HL-60/S4 treated with phorbol 12-myristate 13-acetate at 8.2 ng/mL for 4 days and 3 days (cell line): ENCODE data around the gene ERVH48-1.
"Not testable (repeated sequence)": the region's sequence is repeated elsewhere in the genome, so short reads cannot be mapped to it uniquely, and the experiment has no call there.

ENCODE experiments used
- in situ Hi-C: fragments of 300-500 bp; cut with MboI; formaldehyde crosslinking; loops from 2 replicates; pipeline ENCODE4 v1.15.0; 2022; ENCODE audit warnings: low sequenced_read_pairs

Gene ERVH48-1

GRCh38 chr21:42908484-42908883 is 16.9 kb downstream of the ERVH48-1 start:
- in situ Hi-C loops = not testable (repeated sequence)

- in situ Hi-C loops = no loop called here
These were observed 19.2 kb downstream of the ERVH48-1 start for GRCh38 chr21:42906233-42906632.

- in situ Hi-C loops = no loop called here
These were observed 20.2 kb downstream of the ERVH48-1 start for GRCh38 chr21:42905195-42905594.

GRCh38 chr21:42903817-42904216 is 21.6 kb downstream of the ERVH48-1 start:
- in situ Hi-C loops = no loop called here

GRCh38 chr21:42900446-42900845 is 25.0 kb downstream of the ERVH48-1 start:
- in situ Hi-C loops = no loop called here

GRCh38 chr21:42892931-42893755 is 32.3 kb downstream of the ERVH48-1 start, which contains the start of gene NDUFV3:
NDUFV3 (plus strand) TSS chr21:42893309; CDS start chr21:42893334, 25 bp downstream.
- in situ Hi-C loops = no loop called here

GRCh38 chr21:42892582-42892930 is 32.9 kb downstream of the ERVH48-1 start:
- in situ Hi-C loops = no loop called here

GRCh38 chr21:42887326-42887725 is 38.1 kb downstream of the ERVH48-1 start:
- in situ Hi-C loops = no loop called here

- in situ Hi-C loops = no loop called here
These were observed 41.5 kb downstream of the ERVH48-1 start for GRCh38 chr21:42883921-42884320.

- in situ Hi-C loops = no loop called here
These were observed 45.1 kb downstream of the ERVH48-1 start for GRCh38 chr21:42880352-42880751.

- in situ Hi-C loops = no loop called here
These were observed 46.2 kb downstream of the ERVH48-1 start, which contains the start of gene WDR4 for GRCh38 chr21:42878993-42879787. WDR4 (minus strand) TSS chr21:42879539; CDS start chr21:42879495, 44 bp downstream.

GRCh38 chr21:42878678-42878992 is 46.8 kb downstream of the ERVH48-1 start:
- in situ Hi-C loops = no loop called here

- in situ Hi-C loops = not testable (repeated sequence)
These were observed 49.6 kb downstream of the ERVH48-1 start for GRCh38 chr21:42875811-42876210.

- in situ Hi-C loops = no loop called here
These were observed 52.3 kb downstream of the ERVH48-1 start for GRCh38 chr21:42873096-42873495.

- in situ Hi-C loops = no loop called here
These were observed 57.2 kb downstream of the ERVH48-1 start for GRCh38 chr21:42868196-42868595.
